Measurements from ENCODE around the gene TTLL5. TPM values are rescaled to one million over a fixed set of nuclear protein-coding genes. Genes with fewer than 3 reads are reported as not detected.

TTLL5 gene
- total RNA-seq, 3 donors from 2014 or later = 21.9 to 66.6 (median 35.7) TPM

DNA sequence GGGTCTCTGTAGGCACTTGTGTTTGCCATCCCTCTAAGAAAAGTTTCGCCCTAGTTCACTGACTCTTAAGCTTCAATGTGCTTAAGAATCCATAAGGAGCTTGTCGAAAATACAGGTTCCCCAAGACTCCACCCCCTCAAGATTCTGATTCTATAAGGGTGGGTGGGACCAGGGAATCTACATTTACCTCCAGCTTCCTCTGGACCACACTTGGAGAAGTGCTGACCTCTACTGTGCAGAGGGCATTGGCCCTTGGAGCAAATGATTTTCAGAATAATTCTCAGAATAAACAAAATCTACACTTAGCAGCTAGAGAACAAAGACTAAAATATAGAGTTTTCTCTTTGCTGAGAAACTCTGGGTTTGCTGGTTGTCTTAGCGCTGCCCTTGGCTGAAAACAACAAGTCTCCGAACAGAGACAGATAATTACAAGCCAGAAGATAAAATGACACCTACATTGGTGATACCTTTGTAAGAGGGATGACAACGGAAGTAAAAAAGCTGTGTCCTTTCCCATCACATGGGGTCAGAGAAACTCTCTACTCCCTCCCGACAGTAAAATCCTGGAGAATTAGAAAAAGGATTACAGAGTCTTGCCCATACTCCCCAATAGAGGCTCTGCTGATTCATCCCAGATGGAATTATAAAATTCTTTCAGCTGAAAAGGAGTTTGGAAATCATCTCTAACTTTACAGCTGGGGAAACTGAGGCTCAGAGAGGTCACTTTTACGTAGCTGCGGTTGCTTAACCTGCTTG lies 316.0 kb downstream of the TTLL5 start:
- Histone ChIP-seq H3K4me1 (peaks cover 5 to 10% of the 10 kb centered on the region in 2 donors), H3K9me3 (no peaks in the 10 kb centered on the region), H3K4me3 (no peak overlapping the region), H3K36me3 (no peaks in the 10 kb centered on the region), H3K27me3 (no peaks in the 10 kb centered on the region), H3K27ac (peak overlapping the region; percentile 21 to 45)
- intact Hi-C loops (cut with DNase I; ENCODE audit: low total_unique reads) = loop anchor here (5.0 to 10.0 kb wide), 2 partner anchors 70 to 172 kb away; no protein-coding TSS in a partner anchor
- no peak for DNase-seq (ENCODE audit: low spot score in 2 of 2)
- no peak for TF ChIP-seq POLR2AphosphoS5 (IDR thresholded peaks at IDR 0.05)
- TF ChIP-seq, protein P1, sequence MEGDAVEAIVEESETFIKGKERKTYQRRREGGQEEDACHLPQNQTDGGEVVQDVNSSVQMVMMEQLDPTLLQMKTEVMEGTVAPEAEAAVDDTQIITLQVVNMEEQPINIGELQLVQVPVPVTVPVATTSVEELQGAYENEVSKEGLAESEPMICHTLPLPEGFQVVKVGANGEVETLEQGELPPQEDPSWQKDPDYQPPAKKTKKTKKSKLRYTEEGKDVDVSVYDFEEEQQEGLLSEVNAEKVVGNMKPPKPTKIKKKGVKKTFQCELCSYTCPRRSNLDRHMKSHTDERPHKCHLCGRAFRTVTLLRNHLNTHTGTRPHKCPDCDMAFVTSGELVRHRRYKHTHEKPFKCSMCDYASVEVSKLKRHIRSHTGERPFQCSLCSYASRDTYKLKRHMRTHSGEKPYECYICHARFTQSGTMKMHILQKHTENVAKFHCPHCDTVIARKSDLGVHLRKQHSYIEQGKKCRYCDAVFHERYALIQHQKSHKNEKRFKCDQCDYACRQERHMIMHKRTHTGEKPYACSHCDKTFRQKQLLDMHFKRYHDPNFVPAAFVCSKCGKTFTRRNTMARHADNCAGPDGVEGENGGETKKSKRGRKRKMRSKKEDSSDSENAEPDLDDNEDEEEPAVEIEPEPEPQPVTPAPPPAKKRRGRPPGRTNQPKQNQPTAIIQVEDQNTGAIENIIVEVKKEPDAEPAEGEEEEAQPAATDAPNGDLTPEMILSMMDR (IDR thresholded peaks at IDR 0.05) = no peak
- TF ChIP-seq POLR2A (IDR thresholded peaks at IDR 0.05) = no peak

DNA sequence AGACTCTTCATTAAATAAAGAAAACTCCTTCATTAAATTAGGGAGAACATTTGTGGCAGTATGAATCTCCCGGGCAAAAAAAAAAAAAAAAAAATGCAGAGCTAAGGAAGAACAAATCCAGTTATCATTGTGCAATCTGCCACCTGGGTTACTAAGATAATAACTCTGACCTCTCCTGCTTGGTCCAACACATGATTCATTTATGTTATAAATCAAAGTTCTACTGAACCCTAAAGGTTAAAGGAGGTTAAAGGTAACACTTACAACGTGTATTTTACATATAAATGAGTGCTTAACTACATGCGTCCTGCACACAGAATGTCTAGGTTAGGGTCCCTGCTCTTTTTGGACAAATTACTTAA lies 316.5 kb downstream of the TTLL5 start:
- DNase-seq (ENCODE audit: low spot score in 2 of 2) = no peak
- H3K9me3 ChIP-seq = no peaks in the 10 kb centered on the region
- no peak for TF ChIP-seq POLR2AphosphoS5 (IDR thresholded peaks at IDR 0.05)
- TF ChIP-seq POLR2A (IDR thresholded peaks at IDR 0.05) = no peak
- TF ChIP-seq, protein P1 (IDR thresholded peaks at IDR 0.05) = no peak
- no peak overlapping the region for H3K4me3 ChIP-seq
- no peaks in the 10 kb centered on the region for H3K27me3 ChIP-seq
- peak overlapping the region; percentile 45 to 97 for H3K27ac ChIP-seq
- H3K36me3 ChIP-seq = no peaks in the 10 kb centered on the region
- H3K4me1 ChIP-seq = peaks cover 5 to 10% of the 10 kb centered on the region in 2 donors
- intact Hi-C loops (cut with DNase I; ENCODE audit: low total_unique reads) = loop anchor here (5.0 to 10.0 kb wide), 2 partner anchors 70 to 173 kb away; no protein-coding TSS in a partner anchor

DNA sequence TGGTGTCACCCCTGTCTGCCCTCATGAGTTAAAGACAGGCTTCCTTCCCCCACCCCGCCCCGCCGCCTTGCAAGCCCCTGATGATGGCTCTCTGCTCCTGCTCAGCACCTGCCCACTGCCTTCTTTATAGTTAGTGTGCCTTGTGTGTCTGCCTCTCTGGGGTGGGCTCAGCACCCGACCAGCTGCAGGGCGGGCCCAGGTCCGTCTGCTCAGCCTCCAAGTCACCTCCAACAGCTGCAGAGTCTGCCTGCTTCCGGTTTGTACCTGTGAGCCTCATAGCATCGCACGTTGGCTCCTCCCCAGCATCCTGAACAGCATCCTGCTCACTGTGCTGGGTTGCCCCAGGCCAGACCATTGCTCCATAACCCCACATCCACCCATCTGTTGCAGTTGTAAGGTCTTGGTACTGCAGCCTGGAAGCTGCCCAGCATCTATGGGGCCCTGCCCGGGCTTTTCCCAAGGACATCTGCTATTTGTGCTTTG lies 317.2 kb downstream of the TTLL5 start:
- peaks cover 5 to 10% of the 10 kb centered on the region in 2 donors for H3K4me1 ChIP-seq
- H3K9me3 ChIP-seq = no peaks in the 10 kb centered on the region
- intact Hi-C loops (cut with DNase I; ENCODE audit: low total_unique reads) = loop anchor here (5.0 to 10.0 kb wide), 2 partner anchors 71 to 173 kb away; no protein-coding TSS in a partner anchor
- DNase-seq (ENCODE audit: low spot score in 2 of 2) = peak in 1 of 2 donors; percentile 77
- H3K4me3 ChIP-seq = peak overlapping the region in 1 of 3 donors; percentile 90
- H3K27ac ChIP-seq = peak overlapping the region; percentile 21 to 97
- no peaks in the 10 kb centered on the region for H3K36me3 ChIP-seq
- TF ChIP-seq POLR2AphosphoS5 (IDR thresholded peaks at IDR 0.05) = no peak
- TF ChIP-seq POLR2A (IDR thresholded peaks at IDR 0.05) = no peak
- TF ChIP-seq, protein P1 (IDR thresholded peaks at IDR 0.05) = no peak
- no peaks in the 10 kb centered on the region for H3K27me3 ChIP-seq

DNA sequence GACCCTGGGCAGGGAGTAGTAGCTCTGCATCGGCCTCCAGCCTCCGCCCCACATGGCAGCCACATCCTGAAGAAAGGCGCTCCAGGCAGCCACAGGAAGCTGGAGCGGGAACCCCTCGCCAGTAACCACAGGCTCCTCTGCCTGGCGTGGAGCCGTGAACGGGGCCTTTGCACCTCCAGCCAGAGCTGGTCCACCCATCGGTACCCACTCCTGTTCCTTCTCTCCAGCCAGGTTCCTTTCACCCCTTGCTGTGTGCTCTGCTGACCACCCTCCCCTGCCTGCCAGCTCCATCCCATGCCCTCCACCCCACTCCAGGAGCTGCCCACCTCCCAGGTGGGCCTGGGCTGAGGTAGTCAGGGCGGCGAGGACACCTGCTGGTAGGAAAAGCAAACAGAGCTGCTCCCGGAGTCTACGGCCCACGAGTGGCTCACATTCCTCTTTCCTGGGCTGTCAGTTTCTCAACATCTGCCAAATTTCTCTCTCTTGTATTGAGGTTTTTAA lies 318.1 kb downstream of the TTLL5 start:
- no peaks in the 10 kb centered on the region for H3K9me3 ChIP-seq
- TF ChIP-seq, protein P1 (IDR thresholded peaks at IDR 0.05) = peak; percentile 36 to 71 (median 59)
- TF ChIP-seq POLR2A (IDR thresholded peaks at IDR 0.05) = no peak
- peak in 1 of 3 donors; percentile 16 for TF ChIP-seq POLR2AphosphoS5 (IDR thresholded peaks at IDR 0.05)
- DNase-seq (ENCODE audit: low spot score in 2 of 2) = no peak
- peak overlapping the region; percentile 49 to 97 for H3K27ac ChIP-seq
- no peaks in the 10 kb centered on the region for H3K36me3 ChIP-seq
- H3K27me3 ChIP-seq = no peaks in the 10 kb centered on the region
- H3K4me3 ChIP-seq = peak overlapping the region; percentile 73 to 90 (median 79)
- H3K4me1 ChIP-seq = peaks cover 5 to 10% of the 10 kb centered on the region in 2 donors
- intact Hi-C loops (cut with DNase I; ENCODE audit: low total_unique reads) = loop anchor here (5.0 to 10.0 kb wide), 2 partner anchors 72 to 174 kb away; no protein-coding TSS in a partner anchor
